Hepatocyte (in vitro differentiated cells): ENCODE measurements around the gene MSLN. TPM values are rescaled to one million over a fixed set of nuclear protein-coding genes. Genes with fewer than 3 reads are reported as not detected.

Source experiments
- DNase-seq: peaks from one replicate; pipeline ENCODE4 v3.0.0-alpha.2; 2016; ENCODE audit warnings: low spot score
- H2AFZ ChIP-seq: fragments of 200-600 bp; sonication (generic); 2 replicates; pipeline ENCODE4 v1.6.0; 2016; ENCODE audit warnings: antibody characterized with exemption, mild to moderate bottlenecking
- H3K27ac ChIP-seq: fragments of 200-600 bp; sonication (generic); 2 replicates; pipeline ENCODE4 v1.5.1; 2016; ENCODE audit warnings: mild to moderate bottlenecking
- H3K27me3 ChIP-seq: fragments of 200-600 bp; sonication (generic); 2 replicates; pipeline ENCODE4 v1.6.1; 2016
- H3K36me3 ChIP-seq: fragments of 200-600 bp; sonication (generic); replicated peaks from 2 replicates; pipeline ENCODE4 v1.5.1; 2016; ENCODE audit warnings: low read depth; ENCODE audit not compliant: insufficient read depth
- H3K4me1 ChIP-seq: fragments of 200-600 bp; sonication (generic); 2 replicates; pipeline ENCODE4 v1.5.1; 2016; ENCODE audit warnings: mild to moderate bottlenecking, moderate library complexity; ENCODE audit not compliant: insufficient read depth
- H3K4me2 ChIP-seq: fragments of 200-600 bp; sonication (generic); 2 replicates; pipeline ENCODE4 v1.6.0; 2016
- H3K4me3 ChIP-seq: fragments of 200-600 bp; sonication (generic); 2 replicates; pipeline ENCODE4 v1.5.1; 2016; ENCODE audit warnings: mild to moderate bottlenecking
- H3K79me2 ChIP-seq: fragments of 200-600 bp; sonication (generic); 2 replicates; pipeline ENCODE4 v1.6.0; 2017; ENCODE audit warnings: mild to moderate bottlenecking
- H3K9me2 ChIP-seq: fragments of 200-600 bp; sonication (generic); replicated peaks from 2 replicates; pipeline ENCODE4 v1.6.0; 2017; ENCODE audit warnings: mild to moderate bottlenecking; ENCODE audit not compliant: insufficient read depth
- H3K9me3 ChIP-seq: fragments of 200-600 bp; sonication (generic); 2 replicates; pipeline ENCODE4 v1.5.1; 2016; ENCODE audit warnings: low read depth, mild to moderate bottlenecking
- H4K20me1 ChIP-seq: fragments of 200-600 bp; sonication (generic); 2 replicates; pipeline ENCODE4 v1.6.0; 2016; ENCODE audit warnings: mild to moderate bottlenecking; ENCODE audit not compliant: insufficient read depth, poor library complexity, severe bottlenecking
- EZH2 ChIP-seq: fragments of 200-600 bp; sonication (generic); IDR thresholded peaks from 2 replicates; pipeline ENCODE4 v1.6.1; 2016; ENCODE audit warnings: antibody characterized with exemption, mild to moderate bottlenecking, borderline replicate concordance
- EZH2phosphoT487 ChIP-seq: fragments of 200-600 bp; sonication (generic); IDR thresholded peaks from one replicate; pipeline ENCODE4 v1.6.1; 2018; ENCODE audit warnings: antibody characterized with exemption, mild to moderate bottlenecking, low read depth, moderate library complexity; ENCODE audit not compliant: unreplicated experiment, severe bottlenecking
- WGBS: methylation state at CpG from one replicate; pipeline ENCODE4 v1.1.6; 2016; ENCODE audit warnings: low lambda C conversion rate; ENCODE audit errors: missing lambda C conversion rate; 5-methylcytosine and 5-hydroxymethylcytosine counted together
- polyA plus RNA-seq: library from polyadenylated mRNA; unstranded; fragments of >200 nt; fragmentation: Nextera tagmentation; extraction: Ambion mirVana; gene quantifications from 2 replicates; pipeline ENCODE4 v1.2.1, GENCODE V29; 2016
- total RNA-seq: library from RNA; depleted of rRNA; stranded (reverse); fragments of >200 nt; gene quantifications from 2 replicates; pipeline ENCODE4 v1.2.3, GENCODE V29; 2014
- TF ChIP-seq, protein P1 (sequence below): fragments of 200-600 bp; sonication (generic); IDR thresholded peaks from 2 replicates; pipeline ENCODE4 v1.5.1; 2016; ENCODE audit warnings: antibody characterized with exemption, mild to moderate bottlenecking; ENCODE audit not compliant: poor library complexity

Gene MSLN
- total and polyA plus RNA-seq, 2 experiments from 2014 or later, result 2.4 to 8.0 TPM

DNA sequence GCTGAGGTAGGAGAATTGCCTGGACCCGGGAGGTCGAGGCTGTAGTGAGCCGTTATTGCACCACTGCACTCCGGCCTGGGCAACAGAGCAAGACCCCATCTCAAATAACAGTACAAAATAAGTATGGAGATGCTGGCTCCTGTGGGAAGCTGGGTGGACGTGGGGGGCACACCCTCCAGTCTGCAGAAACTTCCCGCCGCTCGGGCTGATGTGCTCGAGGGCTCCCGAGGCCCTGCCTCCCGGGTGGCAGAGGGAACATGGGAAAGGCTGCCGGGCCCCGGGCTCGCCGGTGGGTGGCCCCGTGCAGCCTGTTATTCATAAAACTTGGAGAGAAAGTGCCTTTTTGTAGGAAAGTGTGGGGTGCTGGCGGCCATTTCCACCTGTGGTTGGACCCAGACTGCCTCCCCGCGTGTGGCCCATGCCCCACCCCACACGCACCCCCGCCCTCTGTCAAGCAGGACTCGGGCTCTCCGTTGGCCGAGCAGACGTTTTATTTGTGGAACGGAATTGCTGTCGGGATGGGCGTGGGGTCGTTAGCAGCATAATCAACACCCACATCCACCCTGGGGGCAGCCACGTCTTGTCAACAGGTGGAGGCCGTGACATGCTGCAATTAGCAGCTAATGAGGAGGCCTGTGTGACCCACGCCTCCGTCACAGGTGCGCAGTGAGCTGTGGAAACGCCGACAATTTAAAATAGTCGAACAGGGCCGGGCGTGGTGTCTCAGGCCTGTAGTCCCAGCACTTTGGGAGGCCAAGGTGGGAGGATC lies 12.4 kb upstream of the MSLN start:
- Histone ChIP-seq H3K9me3 (no peaks in the 10 kb centered on the region), H3K4me1 (peaks cover 7% of the 10 kb centered on the region), H4K20me1 (no peaks in the 10 kb centered on the region), H3K36me3 (no peaks in the 10 kb centered on the region), H3K27ac (peak overlapping the region; percentile 42), H3K27me3 (peaks cover 3% of the 10 kb centered on the region), H3K4me3 (no peak overlapping the region), H3K9me2 (no peaks in the 10 kb centered on the region), H3K4me2 (no peak overlapping the region), H2AFZ (no peak overlapping the region), H3K79me2 (no peaks in the 10 kb centered on the region)
- WGBS, result 91% methylated on average over 35 of the region's 39 CpGs
- no peak for DNase-seq
- TF ChIP-seq EZH2 (no peak), EZH2phosphoT487 (no peak)
- TF ChIP-seq, protein P1, sequence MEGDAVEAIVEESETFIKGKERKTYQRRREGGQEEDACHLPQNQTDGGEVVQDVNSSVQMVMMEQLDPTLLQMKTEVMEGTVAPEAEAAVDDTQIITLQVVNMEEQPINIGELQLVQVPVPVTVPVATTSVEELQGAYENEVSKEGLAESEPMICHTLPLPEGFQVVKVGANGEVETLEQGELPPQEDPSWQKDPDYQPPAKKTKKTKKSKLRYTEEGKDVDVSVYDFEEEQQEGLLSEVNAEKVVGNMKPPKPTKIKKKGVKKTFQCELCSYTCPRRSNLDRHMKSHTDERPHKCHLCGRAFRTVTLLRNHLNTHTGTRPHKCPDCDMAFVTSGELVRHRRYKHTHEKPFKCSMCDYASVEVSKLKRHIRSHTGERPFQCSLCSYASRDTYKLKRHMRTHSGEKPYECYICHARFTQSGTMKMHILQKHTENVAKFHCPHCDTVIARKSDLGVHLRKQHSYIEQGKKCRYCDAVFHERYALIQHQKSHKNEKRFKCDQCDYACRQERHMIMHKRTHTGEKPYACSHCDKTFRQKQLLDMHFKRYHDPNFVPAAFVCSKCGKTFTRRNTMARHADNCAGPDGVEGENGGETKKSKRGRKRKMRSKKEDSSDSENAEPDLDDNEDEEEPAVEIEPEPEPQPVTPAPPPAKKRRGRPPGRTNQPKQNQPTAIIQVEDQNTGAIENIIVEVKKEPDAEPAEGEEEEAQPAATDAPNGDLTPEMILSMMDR, result no peak

DNA sequence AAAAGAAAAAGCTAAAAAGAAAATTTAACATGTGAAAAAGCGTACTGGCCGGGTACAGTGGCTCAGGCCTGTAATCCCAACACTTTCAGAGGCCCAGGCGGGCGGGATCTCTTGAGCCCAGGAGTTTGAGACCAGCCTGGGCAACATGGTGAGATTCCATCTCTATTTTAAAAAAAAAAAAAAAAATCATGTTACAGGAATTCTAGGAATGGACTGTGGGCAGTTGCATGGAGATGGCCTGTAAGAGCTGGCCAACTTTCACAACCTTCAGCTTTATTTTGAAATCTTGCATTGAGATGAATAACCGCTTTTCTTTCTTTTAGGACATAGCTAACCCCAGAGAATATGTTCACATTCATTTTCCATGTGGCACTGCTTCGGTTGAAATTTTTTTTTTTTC lies 11.5 kb upstream of the MSLN start:
- Histone ChIP-seq H2AFZ (no peak overlapping the region), H3K4me3 (no peak overlapping the region), H4K20me1 (no peaks in the 10 kb centered on the region), H3K4me1 (peaks cover 7% of the 10 kb centered on the region), H3K27ac (peak overlapping the region; percentile 80), H3K79me2 (no peaks in the 10 kb centered on the region), H3K9me3 (no peaks in the 10 kb centered on the region), H3K9me2 (no peaks in the 10 kb centered on the region), H3K4me2 (no peak overlapping the region), H3K27me3 (peaks cover 3% of the 10 kb centered on the region), H3K36me3 (no peaks in the 10 kb centered on the region)
- peak; percentile 63 for DNase-seq
- no peak for TF ChIP-seq EZH2phosphoT487
- no peak for TF ChIP-seq EZH2
- TF ChIP-seq, protein P1, result no peak
- 85% methylated on average over 6 of the region's 6 CpGs for WGBS

DNA sequence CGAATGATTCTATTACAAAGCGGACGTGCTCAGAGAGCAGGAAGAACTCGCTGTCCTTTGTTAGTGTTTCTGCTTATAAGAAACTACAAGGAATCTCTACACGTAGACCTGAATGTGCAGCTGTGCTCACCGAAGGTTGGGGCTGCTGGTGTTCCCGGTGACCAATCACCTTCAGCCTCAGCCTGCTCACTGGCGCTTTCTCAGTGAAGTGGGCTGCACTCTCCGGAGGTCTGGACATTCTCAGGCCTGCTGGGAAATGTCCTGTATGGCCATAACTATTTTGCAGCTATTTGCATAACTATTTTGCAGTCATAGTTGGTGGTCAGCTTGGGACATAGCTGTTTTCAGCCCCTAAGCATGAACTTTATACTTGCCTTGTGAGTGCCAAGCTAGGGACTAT lies 10.0 kb upstream of the MSLN start:
- DNase-seq, result peak; percentile 67
- H3K4me2 ChIP-seq, result no peak overlapping the region
- WGBS, result 55% methylated on average over 9 of the region's 9 CpGs
- H3K79me2 ChIP-seq, result no peaks in the 10 kb centered on the region
- TF ChIP-seq, protein P1, result no peak
- TF ChIP-seq EZH2phosphoT487 (no peak), EZH2 (no peak)
- no peaks in the 10 kb centered on the region for H4K20me1 ChIP-seq
- H3K9me3 ChIP-seq, result no peaks in the 10 kb centered on the region
- no peaks in the 10 kb centered on the region for H3K36me3 ChIP-seq
- peaks cover 3% of the 10 kb centered on the region for H3K27me3 ChIP-seq
- no peaks in the 10 kb centered on the region for H3K9me2 ChIP-seq
- H3K4me1 ChIP-seq, result peaks cover 7% of the 10 kb centered on the region
- H2AFZ ChIP-seq, result no peak overlapping the region
- peak overlapping the region; percentile 80 for H3K27ac ChIP-seq
- no peak overlapping the region for H3K4me3 ChIP-seq
